ENCODE results near the gene PAN3.

- TF ChIP-seq CTCF (IDR thresholded peaks at IDR 0.05), result no peak
- TF ChIP-seq POLR2A (IDR thresholded peaks at IDR 0.05), result no peak
These were observed 17.1 kb upstream of the PAN3 start for GRCh38 chr13:28121224-28121623.
